DLD1 (cell line): ENCODE data around the gene KREMEN1.
"Not testable (repeated sequence)": the region's sequence is repeated elsewhere in the genome, so short reads cannot be mapped to it uniquely, and the experiment has no call there.

Source experiments
- in situ Hi-C: cut with HindIII; loops from 2 replicates; pipeline ENCODE4 v1.10.0; 2017; ENCODE audit warnings: low sequenced_read_pairs

KREMEN1 gene, protein sequence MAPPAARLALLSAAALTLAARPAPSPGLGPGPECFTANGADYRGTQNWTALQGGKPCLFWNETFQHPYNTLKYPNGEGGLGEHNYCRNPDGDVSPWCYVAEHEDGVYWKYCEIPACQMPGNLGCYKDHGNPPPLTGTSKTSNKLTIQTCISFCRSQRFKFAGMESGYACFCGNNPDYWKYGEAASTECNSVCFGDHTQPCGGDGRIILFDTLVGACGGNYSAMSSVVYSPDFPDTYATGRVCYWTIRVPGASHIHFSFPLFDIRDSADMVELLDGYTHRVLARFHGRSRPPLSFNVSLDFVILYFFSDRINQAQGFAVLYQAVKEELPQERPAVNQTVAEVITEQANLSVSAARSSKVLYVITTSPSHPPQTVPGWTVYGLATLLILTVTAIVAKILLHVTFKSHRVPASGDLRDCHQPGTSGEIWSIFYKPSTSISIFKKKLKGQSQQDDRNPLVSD

DNA sequence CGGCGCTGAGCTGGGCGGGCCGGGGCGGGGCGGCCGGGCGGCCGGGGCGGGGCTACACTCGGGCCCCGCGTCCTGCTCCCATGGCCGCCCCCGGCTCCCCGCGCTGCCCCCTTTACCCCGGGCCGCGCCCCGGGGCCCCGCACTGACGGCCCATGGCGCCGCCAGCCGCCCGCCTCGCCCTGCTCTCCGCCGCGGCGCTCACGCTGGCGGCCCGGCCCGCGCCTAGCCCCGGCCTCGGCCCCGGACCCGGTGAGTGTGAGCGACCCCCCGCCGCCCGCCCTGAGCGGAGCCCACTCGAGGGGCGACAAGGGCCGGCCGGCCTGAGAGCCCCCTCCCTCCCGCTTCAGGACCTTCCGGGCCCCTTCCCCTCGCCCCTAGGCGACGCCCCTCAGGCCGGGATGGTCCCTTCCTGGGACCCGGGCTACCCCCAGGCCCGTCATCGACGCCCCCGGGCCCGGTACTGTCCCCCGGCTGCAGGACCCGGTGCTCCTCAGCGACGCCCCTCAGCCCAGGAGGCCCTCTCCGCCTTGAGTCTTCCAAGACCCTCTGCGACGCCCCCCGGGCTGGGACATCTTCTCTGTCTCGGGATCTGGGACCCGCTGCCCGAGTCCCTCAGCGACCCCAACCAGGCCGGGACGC is at the start of gene KREMEN1:
Gene KREMEN1, plus strand, starts transcription at position 57 of the 639 bp plus-strand sequence. Its CDS starts 96 bp downstream, at position 153.
- in situ Hi-C loops = no loop called here

DNA sequence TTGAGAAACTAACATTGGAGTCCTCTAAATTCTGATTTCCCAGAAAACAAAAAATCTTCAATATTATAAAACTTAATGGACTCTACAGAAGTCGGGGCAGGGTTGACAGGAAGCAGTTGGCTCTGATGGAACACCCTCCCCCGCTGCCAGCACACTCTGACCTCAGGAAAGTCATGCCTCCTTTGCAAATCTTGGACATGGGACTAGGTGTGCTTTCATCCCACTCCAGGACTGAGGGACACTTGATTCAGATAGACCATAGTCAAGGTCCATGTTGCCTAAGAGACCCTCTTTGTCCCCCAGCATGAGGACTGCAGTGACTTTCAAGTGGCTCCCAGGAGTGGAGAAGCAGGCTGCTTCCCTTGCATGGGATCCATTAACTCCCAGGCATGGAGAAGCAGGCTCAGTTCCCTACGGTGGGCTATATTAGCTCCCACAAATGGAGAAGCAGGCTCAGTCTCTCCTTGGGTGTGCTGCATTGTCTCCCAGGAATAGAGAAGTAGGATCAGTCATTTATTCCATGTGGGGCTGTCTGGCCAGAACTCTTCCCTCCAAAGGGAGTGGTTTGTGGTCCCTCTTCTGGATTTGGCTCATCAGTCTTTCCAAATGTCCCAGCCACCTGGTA is 49.6 kb upstream of the KREMEN1 start:
- in situ Hi-C loops = no loop called here

DNA sequence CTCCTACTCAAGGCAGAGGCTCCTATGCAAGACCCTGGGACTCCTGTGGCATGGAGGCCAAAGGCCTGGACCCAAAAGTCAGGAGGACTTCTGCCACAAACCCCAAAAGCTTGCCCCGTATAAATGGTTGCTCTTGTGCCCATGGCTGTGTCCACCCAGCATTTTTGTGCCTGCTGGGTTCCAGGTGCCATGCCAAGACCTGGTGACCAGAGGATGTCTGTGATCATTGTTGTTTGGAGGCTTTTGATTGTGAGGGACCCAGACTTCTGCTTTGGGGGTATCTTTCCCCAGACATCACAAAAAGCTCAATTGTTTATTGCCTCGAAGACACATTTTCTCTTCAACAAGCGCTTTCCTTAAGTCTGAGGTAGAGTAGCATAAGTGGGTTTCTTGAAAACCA is 46.3 kb upstream of the KREMEN1 start:
- in situ Hi-C loops = no loop called here

DNA sequence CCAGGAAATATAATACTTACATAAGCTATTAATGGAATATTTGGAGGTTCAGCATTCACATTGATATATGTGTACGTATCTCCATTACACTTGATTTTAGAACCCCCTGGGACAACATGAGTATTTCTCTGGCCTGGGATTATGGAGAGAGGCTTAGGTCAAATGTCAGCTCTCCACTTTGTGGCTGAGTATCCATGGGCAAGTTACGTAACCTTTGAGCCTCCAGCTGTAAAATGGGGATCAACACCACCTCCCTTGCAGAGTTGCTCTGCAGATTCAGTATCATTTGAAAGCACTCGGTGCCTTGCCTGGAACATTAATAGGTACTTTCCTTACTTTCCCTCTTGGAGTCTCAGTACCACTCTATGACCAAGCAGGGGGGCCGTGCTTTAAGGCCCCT is 44.4 kb upstream of the KREMEN1 start:
- in situ Hi-C loops = no loop called here

DNA sequence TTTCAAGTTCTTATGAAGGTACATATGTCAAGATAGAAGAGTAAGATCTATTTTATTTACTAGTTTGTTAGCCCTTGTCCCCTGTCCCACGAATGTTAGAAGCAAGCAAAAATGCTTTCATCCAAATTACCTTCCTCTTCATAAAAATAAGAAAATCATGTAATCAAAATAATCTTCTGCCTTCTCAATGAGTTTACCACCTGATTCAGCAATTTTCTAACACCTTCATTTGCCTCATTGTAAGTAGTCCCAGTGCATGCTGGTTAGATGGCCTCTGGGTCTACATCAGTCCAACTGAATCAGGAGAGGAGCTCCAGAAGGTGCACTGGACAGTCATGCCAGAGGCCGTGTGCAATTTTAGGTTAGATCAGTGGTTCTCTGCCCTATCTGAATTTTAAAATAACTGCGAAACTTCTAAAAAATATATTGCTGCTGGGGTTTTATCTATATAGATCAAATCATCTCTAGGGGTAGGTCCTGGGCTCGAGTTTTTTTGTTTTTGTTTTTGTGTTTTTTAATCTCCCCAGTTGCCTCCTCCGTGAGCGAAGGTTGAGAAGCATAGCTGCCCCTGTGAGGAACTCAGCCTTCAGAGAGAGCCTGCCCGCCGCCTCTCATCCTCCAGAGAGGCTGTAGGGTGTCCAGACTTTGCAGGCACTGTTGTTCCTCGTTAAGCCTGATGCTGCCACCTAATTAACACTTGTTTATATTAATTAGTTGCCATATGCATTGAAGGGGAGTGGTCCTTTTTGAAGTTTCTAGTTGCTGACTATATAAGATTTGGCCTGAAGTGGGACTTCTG is 43.4 kb upstream of the KREMEN1 start:
- in situ Hi-C loops = no loop called here

DNA sequence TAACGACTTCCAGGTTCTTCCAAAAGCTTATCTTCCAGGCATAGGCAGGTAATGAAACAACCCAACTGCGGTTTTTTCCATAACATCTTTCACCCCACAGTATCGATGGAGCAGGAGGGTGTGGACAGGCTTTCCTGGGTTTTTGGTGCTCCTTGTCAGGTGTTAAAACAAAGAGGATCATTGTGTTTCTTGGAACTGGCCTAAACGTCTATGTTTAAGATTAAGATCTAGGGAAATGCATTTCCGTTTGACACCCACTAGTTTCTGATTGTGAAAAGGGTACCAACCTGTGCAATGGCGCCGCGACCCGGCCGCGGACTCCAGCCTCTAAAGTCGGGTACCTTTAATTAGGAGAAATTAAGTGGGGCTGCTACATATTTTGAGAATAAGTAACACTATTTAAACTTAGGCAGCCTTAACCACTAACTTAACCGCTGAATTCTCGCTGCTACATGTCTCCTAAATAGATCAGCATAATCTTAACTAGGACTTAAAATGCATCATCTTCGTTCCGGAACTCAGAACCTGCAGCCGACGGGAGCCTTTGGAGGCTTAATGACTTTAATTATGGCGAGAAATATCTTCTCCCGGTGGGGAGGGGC is 42.7 kb upstream of the KREMEN1 start:
- in situ Hi-C loops = no loop called here

DNA sequence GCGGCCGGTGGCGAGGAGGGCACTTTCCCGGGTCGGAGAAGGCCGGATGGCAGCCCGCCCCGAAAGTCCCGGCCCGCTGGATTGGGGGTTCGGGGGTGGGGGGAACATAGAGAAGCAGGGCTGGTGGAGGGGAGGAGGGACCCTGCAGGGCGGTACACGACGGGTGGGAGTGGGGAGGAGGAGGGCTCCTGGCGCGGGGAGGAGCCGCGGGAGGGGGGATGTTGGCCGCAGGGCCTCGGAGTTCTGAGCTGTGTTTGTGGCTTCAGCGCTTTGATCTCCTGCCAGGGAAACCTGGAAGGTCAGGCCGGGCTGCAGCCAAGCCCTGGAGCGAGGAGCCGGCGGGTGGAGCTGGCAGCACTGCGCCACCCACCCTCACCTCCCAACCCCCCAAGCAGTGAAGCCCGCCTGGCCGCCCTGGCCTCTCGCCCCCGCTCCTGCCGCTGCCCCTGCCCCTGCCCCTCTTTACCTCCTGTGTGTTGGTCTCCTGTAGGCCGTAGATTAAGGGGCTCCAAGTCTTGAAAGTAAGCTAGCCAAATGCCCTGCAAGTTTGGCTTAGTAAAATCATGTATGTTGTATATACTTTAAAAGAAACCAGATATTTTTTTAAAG is 42.1 kb upstream of the KREMEN1 start:
- in situ Hi-C loops = no loop called here

DNA sequence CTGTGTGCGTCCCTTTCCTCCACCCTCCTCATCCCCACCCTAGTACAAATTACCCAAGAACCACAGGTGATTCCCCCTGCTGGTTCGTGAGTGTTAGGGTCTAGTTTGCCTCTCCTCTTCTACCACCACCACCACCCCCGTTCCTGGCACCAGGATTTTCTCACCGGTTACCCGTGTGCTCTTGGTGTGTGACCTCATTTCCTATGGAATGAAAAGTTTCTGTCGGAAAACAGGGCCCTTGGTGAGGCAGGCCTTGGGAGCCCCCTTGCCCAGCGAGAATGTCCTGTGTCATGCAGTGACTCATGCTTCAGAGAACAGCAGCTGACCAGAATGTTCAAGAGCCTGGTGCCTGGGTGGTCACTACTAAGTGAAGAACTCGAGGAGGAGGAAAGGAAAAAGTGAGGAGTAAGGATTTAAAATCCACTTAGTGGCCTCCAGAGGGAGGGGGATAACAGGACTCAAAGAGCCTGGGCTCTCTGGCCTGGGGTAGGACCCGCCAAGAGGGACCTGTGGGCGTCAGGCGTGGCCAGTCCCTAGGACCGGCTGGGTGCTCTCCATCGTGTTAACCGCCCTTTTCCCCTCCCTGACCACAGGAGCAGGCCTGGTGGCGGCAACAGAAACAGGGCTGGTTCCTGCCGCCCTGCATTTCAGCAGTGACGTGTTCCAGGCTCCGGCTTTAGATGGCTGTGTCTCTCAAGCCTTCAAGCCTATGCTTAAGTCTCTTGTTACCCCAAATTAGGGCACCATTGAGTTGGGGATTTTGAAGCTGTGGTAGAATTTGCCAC is 41.4 kb upstream of the KREMEN1 start:
- in situ Hi-C loops = no loop called here

DNA sequence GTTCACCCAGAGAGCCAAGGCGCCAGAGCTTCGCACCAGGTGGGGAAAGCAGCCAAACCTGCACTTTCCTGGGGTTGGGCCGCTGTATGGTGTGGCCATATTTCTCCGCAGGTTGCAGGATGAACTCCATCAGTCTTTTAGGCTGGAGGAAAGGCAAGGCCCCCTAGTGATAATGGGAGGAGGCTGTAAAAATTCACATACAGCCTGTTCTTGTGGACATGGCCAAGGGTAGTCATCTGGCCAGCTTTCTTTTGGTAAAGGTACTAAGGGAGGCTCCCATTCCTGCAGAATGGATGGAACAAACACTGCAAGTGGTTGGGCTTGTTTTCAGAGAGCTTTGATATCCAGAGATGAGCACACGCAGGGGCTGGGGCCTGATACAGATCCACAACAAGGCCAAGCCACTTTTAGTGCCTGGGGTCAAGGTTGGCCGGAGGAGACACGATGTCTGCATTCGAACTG is 40.8 kb upstream of the KREMEN1 start:
- in situ Hi-C loops = no loop called here

DNA sequence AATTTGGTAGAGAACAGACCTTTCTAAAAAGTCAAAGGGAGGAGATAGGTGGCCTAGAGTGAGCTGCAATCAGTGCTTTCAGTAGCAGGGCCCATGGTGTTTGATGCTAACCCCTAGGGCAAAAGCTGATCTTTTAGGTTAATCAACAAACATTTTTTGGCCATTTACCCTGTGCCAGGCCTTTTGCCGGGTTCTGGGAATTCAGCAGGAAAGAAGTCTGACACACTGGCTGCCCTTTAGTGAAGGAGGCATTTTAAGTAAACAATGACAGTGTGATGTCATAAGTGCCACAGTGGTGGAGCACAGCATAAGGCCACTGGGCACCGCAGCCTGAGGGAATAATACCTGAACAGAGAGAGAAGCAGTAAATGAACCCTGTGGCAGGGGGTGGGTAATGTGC is 40.3 kb upstream of the KREMEN1 start:
- in situ Hi-C loops = no loop called here

DNA sequence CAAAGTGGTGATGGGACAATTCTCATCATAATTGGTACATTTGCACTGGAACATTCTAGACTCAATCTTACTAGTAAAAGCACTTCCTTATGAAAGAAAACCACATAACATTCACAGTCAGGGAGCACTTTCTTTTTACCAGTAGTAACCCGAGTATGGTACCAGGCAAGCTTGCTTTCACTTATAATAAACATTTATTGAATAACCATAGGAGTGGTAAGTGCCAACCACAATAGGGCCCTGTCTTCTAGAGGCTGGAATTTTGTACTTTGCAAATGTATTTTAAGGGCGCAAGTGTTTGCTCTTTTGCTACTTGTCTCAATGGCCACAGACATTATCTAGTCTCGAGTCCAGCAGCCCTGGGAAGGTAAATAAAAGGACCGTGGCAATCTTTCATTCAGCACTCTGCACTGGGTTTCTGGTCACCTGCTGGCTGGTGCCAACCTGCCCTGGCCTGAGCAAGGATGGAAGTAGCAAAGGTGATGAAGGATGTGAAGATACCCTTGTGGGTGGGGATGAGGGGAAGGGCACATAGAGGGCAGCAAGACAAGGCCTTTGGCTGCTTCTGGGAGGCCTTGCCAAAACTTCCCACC is 35.4 kb upstream of the KREMEN1 start:
- in situ Hi-C loops = no loop called here

DNA sequence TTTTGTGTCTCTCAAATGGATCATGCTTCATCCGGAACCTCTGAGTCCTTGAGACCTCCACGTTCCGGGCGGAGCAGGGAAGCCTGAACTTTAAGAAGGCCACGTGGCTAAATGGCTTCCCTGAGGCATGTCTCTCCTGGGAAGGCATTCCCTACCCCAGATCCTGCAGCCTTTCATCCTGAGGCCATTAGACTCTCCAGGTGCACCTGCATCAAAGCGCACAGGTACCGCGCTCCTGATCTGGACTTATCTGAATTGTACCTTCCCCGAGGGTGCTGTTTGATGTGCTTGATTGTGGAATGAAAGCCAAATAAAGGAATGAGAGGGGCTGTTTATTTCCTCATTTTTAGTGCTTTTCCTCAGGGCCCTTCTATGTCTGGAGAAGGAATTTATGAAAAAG is 33.7 kb upstream of the KREMEN1 start:
- in situ Hi-C loops = no loop called here

DNA sequence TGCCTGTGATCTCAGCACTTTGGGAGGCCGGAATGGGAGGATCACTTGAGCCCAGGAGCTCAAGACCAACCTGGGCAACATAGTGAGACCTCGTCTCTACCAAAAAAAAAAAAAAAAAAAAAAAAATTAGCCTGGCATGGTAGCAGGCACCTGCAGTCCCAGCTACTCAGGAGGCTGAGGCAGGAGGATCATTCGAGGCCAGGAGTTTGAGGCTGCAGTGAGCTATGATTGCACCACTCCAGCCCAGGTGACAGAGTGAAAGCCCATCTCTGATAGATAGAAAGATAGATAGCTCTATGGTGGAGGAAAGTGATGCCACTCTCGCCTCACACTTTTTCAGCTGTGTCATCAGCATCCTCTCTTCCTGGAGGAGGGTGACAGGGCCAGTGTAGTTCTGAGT is 33.2 kb upstream of the KREMEN1 start:
- in situ Hi-C loops = not testable (repeated sequence)

DNA sequence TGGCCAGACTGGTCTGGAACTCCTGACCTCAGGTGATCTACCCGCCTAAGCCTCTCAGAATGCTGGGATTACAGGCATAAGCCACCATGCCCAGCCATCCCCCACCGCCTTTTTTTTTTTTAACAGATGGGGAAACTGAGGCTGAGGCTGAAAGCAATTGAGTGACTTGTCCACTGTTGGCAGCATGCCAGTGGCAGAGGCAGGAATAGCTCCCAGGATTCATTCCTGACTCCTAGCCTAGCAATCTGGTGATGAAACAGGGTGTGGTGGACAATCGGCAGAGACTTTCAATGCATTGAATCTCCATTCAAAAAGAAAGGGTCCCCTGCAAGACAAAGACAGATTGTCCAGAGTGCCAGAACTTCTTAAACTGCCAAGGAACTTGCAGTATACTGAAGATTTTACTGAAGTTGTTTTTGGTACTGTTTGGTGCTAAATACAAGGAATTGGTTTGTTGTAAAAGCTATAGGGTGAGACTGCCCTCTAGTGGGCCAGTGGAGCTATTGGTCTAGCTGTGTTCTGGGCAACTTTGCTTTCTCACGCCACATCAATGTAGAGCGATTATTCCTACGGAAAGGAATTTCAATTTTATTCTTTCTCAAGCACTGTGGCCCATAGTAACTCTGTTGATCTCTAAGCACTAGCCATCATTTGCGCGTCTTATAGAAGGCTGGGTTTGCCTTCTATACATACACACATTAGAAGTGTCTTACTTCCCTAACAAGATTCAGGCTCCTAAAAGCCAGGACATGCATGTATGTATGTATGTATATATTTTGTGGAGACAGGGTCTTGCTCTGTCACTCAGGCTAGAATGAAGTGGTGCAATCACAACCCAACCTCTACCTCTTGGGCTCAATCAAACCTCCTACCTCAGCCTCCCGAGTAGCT is 32.2 kb upstream of the KREMEN1 start:
- in situ Hi-C loops = no loop called here

DNA sequence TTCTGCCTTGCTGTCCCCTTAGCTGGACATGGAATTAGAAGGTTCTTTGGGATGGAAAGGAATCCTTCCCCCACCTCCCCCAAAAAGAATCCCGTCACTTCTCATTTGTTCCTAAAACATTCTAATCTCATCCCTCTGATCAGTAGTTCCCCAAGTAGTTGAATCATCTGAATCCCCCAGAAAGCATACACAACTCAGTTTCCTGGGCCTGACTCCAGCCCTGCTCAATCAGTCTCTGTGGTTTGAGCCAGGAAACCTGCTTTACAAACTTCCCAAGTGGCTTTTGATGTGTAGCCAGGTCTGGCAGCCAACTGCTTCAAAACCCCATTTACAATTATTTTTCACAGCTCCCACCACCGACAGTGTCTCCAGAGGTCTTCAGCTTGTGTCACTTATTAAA is 31.4 kb upstream of the KREMEN1 start:
- in situ Hi-C loops = no loop called here

DNA sequence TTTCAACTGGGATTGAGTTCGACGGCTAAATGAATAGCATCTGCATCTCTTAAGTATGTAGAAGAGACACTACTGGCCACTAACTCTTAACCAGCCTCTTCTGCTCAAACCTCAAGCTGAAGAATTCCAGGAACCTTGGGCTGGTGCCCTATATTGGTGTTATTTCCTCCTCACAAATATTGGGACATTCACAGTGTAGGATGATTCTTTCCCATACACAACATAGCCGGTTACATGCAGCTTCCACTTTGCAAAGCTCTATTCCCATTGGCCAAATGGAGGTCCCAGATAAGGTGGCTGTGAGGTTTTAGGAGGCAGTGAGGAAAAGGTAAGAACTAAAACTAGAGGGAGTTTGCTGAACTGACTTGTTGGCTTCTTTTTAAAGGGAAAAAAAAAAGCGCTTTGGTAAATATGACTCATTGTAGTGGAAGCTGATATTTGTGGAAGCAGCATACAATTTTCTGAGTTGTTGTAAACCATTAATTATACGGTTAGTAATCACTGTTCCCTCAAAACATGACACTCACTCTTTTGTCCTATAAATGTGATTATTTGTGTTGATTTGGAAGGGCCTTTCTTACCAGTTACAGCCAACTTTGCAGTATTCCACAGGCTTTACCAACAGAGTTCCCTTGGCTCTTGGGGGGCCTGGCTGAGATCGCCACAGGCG is 28.8 kb upstream of the KREMEN1 start:
- in situ Hi-C loops = no loop called here

DNA sequence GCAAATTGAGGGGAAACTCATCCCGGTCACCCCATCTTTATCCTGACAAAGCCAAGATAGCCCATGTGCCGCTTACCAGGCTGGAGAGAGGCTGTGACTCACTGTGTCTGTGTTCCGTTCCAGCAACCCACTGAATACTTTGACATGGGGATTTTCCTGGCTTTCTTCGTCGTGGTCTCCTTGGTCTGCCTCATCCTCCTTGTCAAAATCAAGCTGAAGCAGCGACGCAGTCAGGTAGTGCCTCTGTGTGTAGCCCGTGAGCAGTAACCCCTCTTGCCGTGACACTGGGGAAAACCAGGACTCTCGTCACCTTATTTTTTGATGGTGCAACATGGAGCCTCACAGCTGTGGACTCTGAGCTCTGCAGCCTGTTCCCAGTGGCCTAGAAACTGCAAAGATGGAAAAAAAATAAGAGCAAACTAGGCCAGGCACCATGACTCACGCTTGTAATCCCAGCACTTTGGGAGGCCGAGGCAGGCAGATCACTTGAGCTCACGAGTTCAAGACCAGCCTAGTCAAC is 28.1 kb upstream of the KREMEN1 start:
- in situ Hi-C loops = no loop called here
